ENCODE measurements around the gene PCIF1. TPM values are rescaled to one million over a fixed set of nuclear protein-coding genes. Genes with fewer than 3 reads are reported as not detected.

PCIF1 gene
- polyA plus RNA-seq, 2 of the 4 experiments (the other 2 are of a cell fraction) = 19.7 to 21.6 TPM

- DNase-seq (ENCODE audit: low read depth in 1 of 2, low spot score in 1 of 2) (no peak), ATAC-seq (no peak), FAIRE-seq (no peak)
- ChIA-PET POLR2A (interaction anchor here (0.7 kb wide), 1 partner anchor 141 kb away, joined by 3 read pairs; the partner anchor contains the start of gene SNX21), CTCF (interaction anchor here (1.0 to 9.6 kb wide), 3 partner anchors 13 to 166 kb away, joined by 4 to 94 read pairs (median 86); no protein-coding TSS in a partner anchor)
- H3K4me2 ChIP-seq = no peak overlapping the region
- H3K27ac ChIP-seq = no peak overlapping the region
- 76% methylated on average over 7 of the region's 7 CpGs for WGBS (ENCODE audit: missing lambda C conversion rate)
- no peak overlapping the region for H3K4me3 ChIP-seq
- no peaks in the 10 kb centered on the region for H3K9me3 ChIP-seq
- no peak for TF ChIP-seq ESRRA (IDR thresholded peaks at IDR 0.05; ENCODE audit: borderline replicate concordance, low read length)
- TF ChIP-seq ZFP36 (IDR thresholded peaks at IDR 0.05; ENCODE audit: borderline replicate concordance, partially characterized antibody) = no peak
- TF ChIP-seq TFCP2L1 (CRISPR knock-in tag; IDR thresholded peaks at IDR 0.05) = no peak
- TF ChIP-seq SREBF2 (IDR thresholded peaks at IDR 0.05) = no peak
- no peak for TF ChIP-seq HOXB5 (CRISPR knock-in tag; IDR thresholded peaks at IDR 0.05)
- TF ChIP-seq USF2 (IDR thresholded peaks at IDR 0.05) = no peak
- TF ChIP-seq CHD4 (IDR thresholded peaks at IDR 0.05; ENCODE audit: borderline replicate concordance) = no peak
- TF ChIP-seq MAX (IDR thresholded peaks at IDR 0.05) = no peak
- TF ChIP-seq NFE2L2 (conservative IDR thresholded peaks at IDR 0.05; ENCODE audit: low read length) = no peak
- TF ChIP-seq, protein P1, sequence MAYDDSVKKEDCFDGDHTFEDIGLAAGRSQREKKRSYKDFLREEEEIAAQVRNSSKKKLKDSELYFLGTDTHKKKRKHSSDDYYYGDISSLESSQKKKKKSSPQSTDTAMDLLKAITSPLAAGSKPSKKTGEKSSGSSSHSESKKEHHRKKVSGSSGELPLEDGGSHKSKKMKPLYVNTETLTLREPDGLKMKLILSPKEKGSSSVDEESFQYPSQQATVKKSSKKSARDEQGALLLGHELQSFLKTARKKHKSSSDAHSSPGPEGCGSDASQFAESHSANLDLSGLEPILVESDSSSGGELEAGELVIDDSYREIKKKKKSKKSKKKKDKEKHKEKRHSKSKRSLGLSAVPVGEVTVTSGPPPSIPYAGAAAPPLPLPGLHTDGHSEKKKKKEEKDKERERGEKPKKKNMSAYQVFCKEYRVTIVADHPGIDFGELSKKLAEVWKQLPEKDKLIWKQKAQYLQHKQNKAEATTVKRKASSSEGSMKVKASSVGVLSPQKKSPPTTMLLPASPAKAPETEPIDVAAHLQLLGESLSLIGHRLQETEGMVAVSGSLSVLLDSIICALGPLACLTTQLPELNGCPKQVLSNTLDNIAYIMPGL (CRISPR knock-in tag; IDR thresholded peaks at IDR 0.05; ENCODE audit: borderline replicate concordance) = no peak
- H3K4me1 ChIP-seq = peaks cover 17% of the 10 kb centered on the region
Observed at GRCh38 chr20:45974896-45975565, 40.5 kb downstream of the PCIF1 start.

GRCh38 chr20:45975686-45976085 lies 41.2 kb downstream of the PCIF1 start:
- 83% methylated on average over 11 of the region's 11 CpGs for WGBS (ENCODE audit: missing lambda C conversion rate)
- Histone ChIP-seq H3K4me1 (peaks cover 10% of the 10 kb centered on the region; the same call in 2 of the 3 replicates), H3K4me3 (no peak overlapping the region), H3K4me2 (no peak overlapping the region), H3K27ac (no peak overlapping the region), H3K9me3 (no peaks in the 10 kb centered on the region)
- no peak for ATAC-seq
- DNase-seq (ENCODE audit: low read depth in 1 of 2, low spot score in 1 of 2) = no peak
- POLR2A ChIA-PET = no interaction called here
- TF ChIP-seq, protein P2, sequence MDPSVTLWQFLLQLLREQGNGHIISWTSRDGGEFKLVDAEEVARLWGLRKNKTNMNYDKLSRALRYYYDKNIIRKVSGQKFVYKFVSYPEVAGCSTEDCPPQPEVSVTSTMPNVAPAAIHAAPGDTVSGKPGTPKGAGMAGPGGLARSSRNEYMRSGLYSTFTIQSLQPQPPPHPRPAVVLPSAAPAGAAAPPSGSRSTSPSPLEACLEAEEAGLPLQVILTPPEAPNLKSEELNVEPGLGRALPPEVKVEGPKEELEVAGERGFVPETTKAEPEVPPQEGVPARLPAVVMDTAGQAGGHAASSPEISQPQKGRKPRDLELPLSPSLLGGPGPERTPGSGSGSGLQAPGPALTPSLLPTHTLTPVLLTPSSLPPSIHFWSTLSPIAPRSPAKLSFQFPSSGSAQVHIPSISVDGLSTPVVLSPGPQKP (IDR thresholded peaks at IDR 0.05; ENCODE audit: low read depth, low read length) = no peak
- TF ChIP-seq, protein P3, sequence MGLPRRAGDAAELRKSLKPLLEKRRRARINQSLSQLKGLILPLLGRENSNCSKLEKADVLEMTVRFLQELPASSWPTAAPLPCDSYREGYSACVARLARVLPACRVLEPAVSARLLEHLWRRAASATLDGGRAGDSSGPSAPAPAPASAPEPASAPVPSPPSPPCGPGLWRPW (IDR thresholded peaks at IDR 0.05) = no peak
- TF ChIP-seq FOSL2 (IDR thresholded peaks at IDR 0.05) = no peak
- no peak for TF ChIP-seq FOSL2 (CRISPR knock-in tag; IDR thresholded peaks at IDR 0.05)
- no peak for TF ChIP-seq SMC3 (IDR thresholded peaks at IDR 0.05)
- no peak for TF ChIP-seq KDM5A (IDR thresholded peaks at IDR 0.05)
- TF ChIP-seq CHD2 (IDR thresholded peaks at IDR 0.05; ENCODE audit: low read length, partially characterized antibody) = no peak
- no peak for TF ChIP-seq JUNB (IDR thresholded peaks at IDR 0.05)
- no peak for TF ChIP-seq FOSB (CRISPR knock-in tag; IDR thresholded peaks at IDR 0.05)
- no peak for TF ChIP-seq ATOH8 (CRISPR knock-in tag; IDR thresholded peaks at IDR 0.05; ENCODE audit: low read depth)
- no peak for FAIRE-seq
- CTCF ChIA-PET = interaction anchor here (0.6 to 9.6 kb wide), 5 partner anchors 10 to 156 kb away, joined by 3 to 94 read pairs (median 3); no protein-coding TSS in a partner anchor

All from A549 (cell line).